ENCODE measurements around the gene GALNT9. TPM values are rescaled to one million over a fixed set of nuclear protein-coding genes. Genes with fewer than 3 reads are reported as not detected.

The GALNT9 gene
- polyA plus RNA-seq, 2 of the 4 experiments (the other 2 are of a cell fraction), result 0.66 to 2.8 TPM

GRCh38 chr12:132322206-132323132 lies 6.9 kb downstream of the GALNT9 start:
- Histone ChIP-seq H3K4me3 (no peak overlapping the region), H3K27ac (no peak overlapping the region), H3K9me3 (no peaks in the 10 kb centered on the region), H3K4me2 (no peak overlapping the region), H3K4me1 (peaks cover 10% of the 10 kb centered on the region)
- no peak for DNase-seq (ENCODE audit: low read depth in 1 of 2, low spot score in 1 of 2)
- WGBS (ENCODE audit: missing lambda C conversion rate), result 76% methylated on average over 43 of the region's 43 CpGs
- TF ChIP-seq RARB (CRISPR knock-in tag; IDR thresholded peaks at IDR 0.05), result no peak
- no peak for TF ChIP-seq POLR2A (IDR thresholded peaks at IDR 0.05; ENCODE audit: low read length)
- TF ChIP-seq USF2 (IDR thresholded peaks at IDR 0.05), result no peak
- TF ChIP-seq NR3C1 (IDR thresholded peaks at IDR 0.05), result no peak
- TF ChIP-seq CEBPB (IDR thresholded peaks at IDR 0.05), result no peak
- TF ChIP-seq, protein P1, sequence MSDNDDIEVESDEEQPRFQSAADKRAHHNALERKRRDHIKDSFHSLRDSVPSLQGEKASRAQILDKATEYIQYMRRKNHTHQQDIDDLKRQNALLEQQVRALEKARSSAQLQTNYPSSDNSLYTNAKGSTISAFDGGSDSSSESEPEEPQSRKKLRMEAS (IDR thresholded peaks at IDR 0.05), result no peak
- no peak for TF ChIP-seq FOSL2 (IDR thresholded peaks at IDR 0.05)
- no peak for TF ChIP-seq FOSL2 (CRISPR knock-in tag; IDR thresholded peaks at IDR 0.05)
- no peak for TF ChIP-seq PHF8 (IDR thresholded peaks at IDR 0.05; ENCODE audit: borderline replicate concordance, low read depth)
- no peak for TF ChIP-seq ZC3H11A (IDR thresholded peaks at IDR 0.05)
- TF ChIP-seq CBX2 (IDR thresholded peaks at IDR 0.05; ENCODE audit: borderline replicate concordance, low read depth), result no peak
- TF ChIP-seq NFE2L2 (conservative IDR thresholded peaks at IDR 0.05; ENCODE audit: low read length), result no peak
- TF ChIP-seq KDM5A (IDR thresholded peaks at IDR 0.05), result no peak
- no peak for TF ChIP-seq SREBF2 (IDR thresholded peaks at IDR 0.05)
- no peak for TF ChIP-seq E2F6 (IDR thresholded peaks at IDR 0.05; ENCODE audit: borderline replicate concordance, low read depth)
- TF ChIP-seq MYC (IDR thresholded peaks at IDR 0.05; ENCODE audit: borderline replicate concordance, low read length), result no peak
- TF ChIP-seq, protein P2, sequence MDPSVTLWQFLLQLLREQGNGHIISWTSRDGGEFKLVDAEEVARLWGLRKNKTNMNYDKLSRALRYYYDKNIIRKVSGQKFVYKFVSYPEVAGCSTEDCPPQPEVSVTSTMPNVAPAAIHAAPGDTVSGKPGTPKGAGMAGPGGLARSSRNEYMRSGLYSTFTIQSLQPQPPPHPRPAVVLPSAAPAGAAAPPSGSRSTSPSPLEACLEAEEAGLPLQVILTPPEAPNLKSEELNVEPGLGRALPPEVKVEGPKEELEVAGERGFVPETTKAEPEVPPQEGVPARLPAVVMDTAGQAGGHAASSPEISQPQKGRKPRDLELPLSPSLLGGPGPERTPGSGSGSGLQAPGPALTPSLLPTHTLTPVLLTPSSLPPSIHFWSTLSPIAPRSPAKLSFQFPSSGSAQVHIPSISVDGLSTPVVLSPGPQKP (IDR thresholded peaks at IDR 0.05; ENCODE audit: low read depth, low read length), result no peak
- TF ChIP-seq CBX8 (IDR thresholded peaks at IDR 0.05), result no peak
- no peak for TF ChIP-seq NPAS2 (CRISPR knock-in tag; IDR thresholded peaks at IDR 0.05; ENCODE audit: borderline replicate concordance)
- no peak for TF ChIP-seq BHLHE40 (IDR thresholded peaks at IDR 0.05; ENCODE audit: low read depth, low read length)
- ATAC-seq, result no peak
- ChIA-PET CTCF (interaction anchor here (1.8 kb wide), 1 partner anchor 19 kb away, joined by 4 read pairs; no protein-coding TSS in a partner anchor), POLR2A (no interaction called here)
- FAIRE-seq, result no peak

DNA sequence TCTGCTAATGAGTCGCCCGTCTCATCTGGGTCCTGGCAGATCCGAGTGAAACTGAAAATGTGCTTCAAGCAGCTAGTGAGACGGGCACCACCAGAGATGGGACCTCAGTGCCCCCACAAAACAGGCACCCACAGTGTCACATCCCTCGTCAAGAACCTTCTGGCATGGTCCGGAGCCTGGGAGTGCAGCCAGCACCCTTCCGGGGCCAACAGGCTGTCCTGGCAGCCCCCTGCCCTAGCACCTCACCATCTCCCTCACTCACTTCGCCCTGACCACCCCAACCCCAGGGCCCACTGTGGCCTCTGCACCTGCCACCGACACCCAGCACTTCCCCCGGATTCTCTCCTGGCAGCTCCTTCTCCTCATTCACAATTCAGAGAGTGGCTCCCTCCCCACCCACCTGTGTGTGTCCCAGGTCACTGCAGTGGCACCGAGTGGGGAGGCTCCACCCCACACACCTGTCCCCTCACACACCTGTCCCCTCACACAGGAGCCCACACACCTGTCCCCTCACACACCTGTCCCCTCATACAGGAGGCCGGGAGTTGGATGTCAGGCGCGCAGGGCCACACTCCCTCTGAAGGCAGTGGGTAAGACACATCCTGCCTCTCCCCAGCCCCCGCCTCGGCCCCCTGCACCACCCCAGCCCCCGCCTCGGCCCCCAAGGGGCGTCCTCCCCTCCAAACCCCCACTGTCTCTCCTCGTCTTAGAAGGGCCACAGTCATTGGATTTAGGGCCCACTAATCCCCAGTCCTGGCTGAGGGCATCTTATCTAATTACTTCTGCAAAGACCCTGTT lies 7.9 kb downstream of the GALNT9 start:
- H3K4me3 ChIP-seq, result no peak overlapping the region
- no peak for DNase-seq (ENCODE audit: low read depth in 1 of 2, low spot score in 1 of 2)
- POLR2A ChIA-PET, result no interaction called here
- CTCF ChIA-PET, result interaction anchor here (1.0 to 1.8 kb wide), 2 partner anchors 20 to 37 kb away, joined by 3 to 4 read pairs; no protein-coding TSS in a partner anchor
- TF ChIP-seq HEYL (CRISPR knock-in tag; IDR thresholded peaks at IDR 0.05), result no peak
- no peak for TF ChIP-seq ESRRA (IDR thresholded peaks at IDR 0.05; ENCODE audit: borderline replicate concordance, low read length)
- TF ChIP-seq, protein P3, sequence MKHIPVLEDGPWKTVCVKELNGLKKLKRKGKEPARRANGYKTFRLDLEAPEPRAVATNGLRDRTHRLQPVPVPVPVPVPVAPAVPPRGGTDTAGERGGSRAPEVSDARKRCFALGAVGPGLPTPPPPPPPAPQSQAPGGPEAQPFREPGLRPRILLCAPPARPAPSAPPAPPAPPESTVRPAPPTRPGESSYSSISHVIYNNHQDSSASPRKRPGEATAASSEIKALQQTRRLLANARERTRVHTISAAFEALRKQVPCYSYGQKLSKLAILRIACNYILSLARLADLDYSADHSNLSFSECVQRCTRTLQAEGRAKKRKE (CRISPR knock-in tag; IDR thresholded peaks at IDR 0.05; ENCODE audit: low read depth), result no peak
- TF ChIP-seq RNF2 (IDR thresholded peaks at IDR 0.05; ENCODE audit: borderline replicate concordance, low read depth), result no peak
- TF ChIP-seq POLR2AphosphoS2 (conservative IDR thresholded peaks at IDR 0.05; ENCODE audit: low read length), result no peak
- no peak for TF ChIP-seq PHF8 (IDR thresholded peaks at IDR 0.05; ENCODE audit: borderline replicate concordance, low read depth)
- TF ChIP-seq ZNF302 (CRISPR knock-in tag; IDR thresholded peaks at IDR 0.05), result no peak
- TF ChIP-seq E2F6 (IDR thresholded peaks at IDR 0.05; ENCODE audit: borderline replicate concordance, low read depth), result no peak
- TF ChIP-seq HOXB13 (CRISPR knock-in tag; IDR thresholded peaks at IDR 0.05; ENCODE audit: low read depth), result no peak
- TF ChIP-seq CBX2 (IDR thresholded peaks at IDR 0.05; ENCODE audit: borderline replicate concordance, low read depth), result no peak
- TF ChIP-seq NFE2L2 (conservative IDR thresholded peaks at IDR 0.05; ENCODE audit: low read length), result no peak
- no peak for TF ChIP-seq FOXS1 (CRISPR knock-in tag; IDR thresholded peaks at IDR 0.05)
- TF ChIP-seq RAD21 (conservative IDR thresholded peaks at IDR 0.05 in 1 of 2, IDR thresholded peaks at IDR 0.05 in 1 of 2), result no peak
- no peaks in the 10 kb centered on the region for H3K9me3 ChIP-seq
- no peak overlapping the region for H3K4me2 ChIP-seq
- no peak overlapping the region for H3K27ac ChIP-seq
- ATAC-seq, result no peak
- peaks cover under 1% of the 10 kb centered on the region; the same call in 1 of the 3 replicates for H3K4me1 ChIP-seq
- WGBS (ENCODE audit: missing lambda C conversion rate), result 55% methylated on average over 14 of the region's 20 CpGs
- no peak for FAIRE-seq

All from A549 (cell line).